ENCODE measurements around the gene MICU1. TPM values are rescaled to one million over a fixed set of nuclear protein-coding genes. Genes with fewer than 3 reads are reported as not detected.

Gene MICU1
- polyA plus RNA-seq, 2 of the 4 experiments (the other 2 are of a cell fraction) = 54.5 to 58.6 TPM

DNA sequence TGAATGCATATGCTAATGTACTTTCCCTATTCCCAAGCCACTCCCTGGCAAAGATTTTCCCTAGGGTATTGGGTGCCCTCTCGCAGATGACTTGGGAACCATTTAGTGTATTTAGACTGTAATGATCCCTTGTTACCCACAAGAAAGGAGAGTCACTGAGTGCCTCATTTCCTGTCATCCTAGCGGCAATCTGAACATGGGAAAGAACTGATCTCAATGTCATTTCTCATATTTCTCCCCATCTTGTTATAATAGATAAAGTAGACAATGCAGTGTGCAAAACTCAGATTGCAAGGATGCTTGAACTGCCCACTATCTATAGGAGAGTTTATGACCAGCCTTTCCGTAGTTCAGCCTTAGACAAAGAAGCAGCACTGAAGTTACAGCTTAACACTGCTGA lies 123.3 kb downstream of the MICU1 start:
- ChIA-PET CTCF (no interaction called here), POLR2A (no interaction called here)
- DNase-seq (ENCODE audit: low read depth in 1 of 2, low spot score in 1 of 2) = no peak
- Histone ChIP-seq H3K27ac (no peak overlapping the region), H3K4me1 (no peaks in the 10 kb centered on the region), H3K9me3 (peaks cover 12% of the 10 kb centered on the region; the same call in 1 of the 3 replicates), H3K4me2 (no peak overlapping the region), H3K4me3 (no peak overlapping the region)
- 89% methylated on average over 3 of the region's 3 CpGs for WGBS (ENCODE audit: missing lambda C conversion rate)
- no peak for FAIRE-seq
- TF ChIP-seq CBX2 (IDR thresholded peaks at IDR 0.05; ENCODE audit: borderline replicate concordance, low read depth) = no peak
- TF ChIP-seq NPAS2 (CRISPR knock-in tag; IDR thresholded peaks at IDR 0.05; ENCODE audit: borderline replicate concordance) = no peak
- no peak for TF ChIP-seq FOSL2 (IDR thresholded peaks at IDR 0.05)
- no peak for TF ChIP-seq FOSL2 (CRISPR knock-in tag; IDR thresholded peaks at IDR 0.05)
- no peak for TF ChIP-seq HOXA7 (CRISPR knock-in tag; IDR thresholded peaks at IDR 0.05)
- no peak for TF ChIP-seq SREBF2 (IDR thresholded peaks at IDR 0.05)
- TF ChIP-seq, protein P1, sequence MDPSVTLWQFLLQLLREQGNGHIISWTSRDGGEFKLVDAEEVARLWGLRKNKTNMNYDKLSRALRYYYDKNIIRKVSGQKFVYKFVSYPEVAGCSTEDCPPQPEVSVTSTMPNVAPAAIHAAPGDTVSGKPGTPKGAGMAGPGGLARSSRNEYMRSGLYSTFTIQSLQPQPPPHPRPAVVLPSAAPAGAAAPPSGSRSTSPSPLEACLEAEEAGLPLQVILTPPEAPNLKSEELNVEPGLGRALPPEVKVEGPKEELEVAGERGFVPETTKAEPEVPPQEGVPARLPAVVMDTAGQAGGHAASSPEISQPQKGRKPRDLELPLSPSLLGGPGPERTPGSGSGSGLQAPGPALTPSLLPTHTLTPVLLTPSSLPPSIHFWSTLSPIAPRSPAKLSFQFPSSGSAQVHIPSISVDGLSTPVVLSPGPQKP (IDR thresholded peaks at IDR 0.05; ENCODE audit: low read depth, low read length) = no peak
- TF ChIP-seq, protein P2, sequence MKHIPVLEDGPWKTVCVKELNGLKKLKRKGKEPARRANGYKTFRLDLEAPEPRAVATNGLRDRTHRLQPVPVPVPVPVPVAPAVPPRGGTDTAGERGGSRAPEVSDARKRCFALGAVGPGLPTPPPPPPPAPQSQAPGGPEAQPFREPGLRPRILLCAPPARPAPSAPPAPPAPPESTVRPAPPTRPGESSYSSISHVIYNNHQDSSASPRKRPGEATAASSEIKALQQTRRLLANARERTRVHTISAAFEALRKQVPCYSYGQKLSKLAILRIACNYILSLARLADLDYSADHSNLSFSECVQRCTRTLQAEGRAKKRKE (CRISPR knock-in tag; IDR thresholded peaks at IDR 0.05; ENCODE audit: low read depth) = no peak
- ATAC-seq = no peak

DNA sequence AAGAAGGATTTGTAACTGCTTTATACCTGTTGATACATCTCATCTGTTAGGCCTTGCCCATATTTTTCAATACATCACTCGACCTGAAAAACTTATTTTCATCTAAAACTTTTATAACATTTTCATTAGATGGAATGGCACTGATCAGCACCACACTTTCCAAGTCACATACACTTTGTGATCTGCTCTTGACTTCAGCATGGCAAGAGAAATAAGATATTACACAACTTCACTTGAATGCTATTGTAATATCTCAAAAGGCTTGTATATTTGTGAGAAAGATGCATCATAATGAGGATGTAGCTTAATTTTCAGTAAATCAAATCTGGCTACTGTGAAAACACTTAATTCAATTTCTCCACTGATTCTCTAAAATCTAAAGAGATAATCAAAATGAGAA lies 126.2 kb downstream of the MICU1 start:
- ChIA-PET POLR2A (no interaction called here), CTCF (no interaction called here)
- DNase-seq (ENCODE audit: low read depth in 1 of 2, low spot score in 1 of 2) = no peak
- Histone ChIP-seq H3K9me3 (peaks cover 11% of the 10 kb centered on the region; the same call in 1 of the 3 replicates), H3K4me2 (no peak overlapping the region), H3K4me3 (no peak overlapping the region), H3K27ac (no peak overlapping the region), H3K4me1 (no peaks in the 10 kb centered on the region)
- ATAC-seq = no peak
- WGBS (ENCODE audit: missing lambda C conversion rate) = 46% methylated on average over 1 of the region's 1 CpG
- no peak for FAIRE-seq
- TF ChIP-seq RNF2 (IDR thresholded peaks at IDR 0.05; ENCODE audit: borderline replicate concordance, low read depth) (no peak), JUN (IDR thresholded peaks at IDR 0.05) (no peak), HDAC2 (IDR thresholded peaks at IDR 0.05) (no peak), BHLHE40 (IDR thresholded peaks at IDR 0.05; ENCODE audit: low read depth, low read length) (no peak), RAD21 (conservative IDR thresholded peaks at IDR 0.05 in 1 of 2, IDR thresholded peaks at IDR 0.05 in 1 of 2) (no peak), SREBF2 (IDR thresholded peaks at IDR 0.05) (no peak), CHD4 (IDR thresholded peaks at IDR 0.05; ENCODE audit: borderline replicate concordance) (no peak), EHF (CRISPR knock-in tag; IDR thresholded peaks at IDR 0.05) (no peak), ESRRA (IDR thresholded peaks at IDR 0.05; ENCODE audit: borderline replicate concordance, low read length) (no peak), TP53 (CRISPR knock-in tag; IDR thresholded peaks at IDR 0.05) (no peak), RARB (CRISPR knock-in tag; IDR thresholded peaks at IDR 0.05) (no peak)
- TF ChIP-seq, protein P1 (IDR thresholded peaks at IDR 0.05; ENCODE audit: low read depth, low read length) = no peak
- TF ChIP-seq, protein P2 (CRISPR knock-in tag; IDR thresholded peaks at IDR 0.05; ENCODE audit: low read depth) = no peak

DNA sequence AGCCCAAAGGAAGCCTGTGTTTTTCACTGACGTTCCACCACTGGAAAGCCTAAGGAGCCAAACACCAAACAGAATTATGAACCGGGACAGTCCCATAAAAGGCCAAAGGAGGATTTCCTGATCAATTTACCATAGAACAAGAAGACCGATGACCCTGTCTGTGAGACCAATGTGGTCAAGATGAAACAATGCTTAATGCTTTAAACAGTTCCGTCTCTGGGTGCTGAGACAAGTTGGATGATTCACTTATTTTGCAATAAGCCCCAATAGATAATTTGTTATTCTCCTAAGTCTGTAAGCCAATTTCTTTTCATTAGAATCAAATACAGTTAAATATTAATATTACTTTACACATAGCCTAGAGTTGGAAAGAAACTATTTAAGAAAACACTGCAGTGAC lies 134.9 kb downstream of the MICU1 start:
- ChIA-PET CTCF (no interaction called here), POLR2A (no interaction called here)
- H3K4me3 ChIP-seq = no peak overlapping the region
- no peak overlapping the region for H3K4me2 ChIP-seq
- no peak for TF ChIP-seq CHD4 (IDR thresholded peaks at IDR 0.05; ENCODE audit: borderline replicate concordance)
- TF ChIP-seq, protein P3, sequence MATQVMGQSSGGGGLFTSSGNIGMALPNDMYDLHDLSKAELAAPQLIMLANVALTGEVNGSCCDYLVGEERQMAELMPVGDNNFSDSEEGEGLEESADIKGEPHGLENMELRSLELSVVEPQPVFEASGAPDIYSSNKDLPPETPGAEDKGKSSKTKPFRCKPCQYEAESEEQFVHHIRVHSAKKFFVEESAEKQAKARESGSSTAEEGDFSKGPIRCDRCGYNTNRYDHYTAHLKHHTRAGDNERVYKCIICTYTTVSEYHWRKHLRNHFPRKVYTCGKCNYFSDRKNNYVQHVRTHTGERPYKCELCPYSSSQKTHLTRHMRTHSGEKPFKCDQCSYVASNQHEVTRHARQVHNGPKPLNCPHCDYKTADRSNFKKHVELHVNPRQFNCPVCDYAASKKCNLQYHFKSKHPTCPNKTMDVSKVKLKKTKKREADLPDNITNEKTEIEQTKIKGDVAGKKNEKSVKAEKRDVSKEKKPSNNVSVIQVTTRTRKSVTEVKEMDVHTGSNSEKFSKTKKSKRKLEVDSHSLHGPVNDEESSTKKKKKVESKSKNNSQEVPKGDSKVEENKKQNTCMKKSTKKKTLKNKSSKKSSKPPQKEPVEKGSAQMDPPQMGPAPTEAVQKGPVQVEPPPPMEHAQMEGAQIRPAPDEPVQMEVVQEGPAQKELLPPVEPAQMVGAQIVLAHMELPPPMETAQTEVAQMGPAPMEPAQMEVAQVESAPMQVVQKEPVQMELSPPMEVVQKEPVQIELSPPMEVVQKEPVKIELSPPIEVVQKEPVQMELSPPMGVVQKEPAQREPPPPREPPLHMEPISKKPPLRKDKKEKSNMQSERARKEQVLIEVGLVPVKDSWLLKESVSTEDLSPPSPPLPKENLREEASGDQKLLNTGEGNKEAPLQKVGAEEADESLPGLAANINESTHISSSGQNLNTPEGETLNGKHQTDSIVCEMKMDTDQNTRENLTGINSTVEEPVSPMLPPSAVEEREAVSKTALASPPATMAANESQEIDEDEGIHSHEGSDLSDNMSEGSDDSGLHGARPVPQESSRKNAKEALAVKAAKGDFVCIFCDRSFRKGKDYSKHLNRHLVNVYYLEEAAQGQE (IDR thresholded peaks at IDR 0.05) = no peak
- TF ChIP-seq, protein P4, sequence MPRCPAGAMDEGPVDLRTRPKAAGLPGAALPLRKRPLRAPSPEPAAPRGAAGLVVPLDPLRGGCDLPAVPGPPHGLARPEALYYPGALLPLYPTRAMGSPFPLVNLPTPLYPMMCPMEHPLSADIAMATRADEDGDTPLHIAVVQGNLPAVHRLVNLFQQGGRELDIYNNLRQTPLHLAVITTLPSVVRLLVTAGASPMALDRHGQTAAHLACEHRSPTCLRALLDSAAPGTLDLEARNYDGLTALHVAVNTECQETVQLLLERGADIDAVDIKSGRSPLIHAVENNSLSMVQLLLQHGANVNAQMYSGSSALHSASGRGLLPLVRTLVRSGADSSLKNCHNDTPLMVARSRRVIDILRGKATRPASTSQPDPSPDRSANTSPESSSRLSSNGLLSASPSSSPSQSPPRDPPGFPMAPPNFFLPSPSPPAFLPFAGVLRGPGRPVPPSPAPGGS (IDR thresholded peaks at IDR 0.05) = no peak
- TF ChIP-seq FOSL2 (IDR thresholded peaks at IDR 0.05) = no peak
- TF ChIP-seq FOSL2 (CRISPR knock-in tag; IDR thresholded peaks at IDR 0.05) = no peak
- H3K27ac ChIP-seq = no peak overlapping the region
- ATAC-seq (no peak), DNase-seq (ENCODE audit: low read depth in 1 of 2, low spot score in 1 of 2) (no peak), FAIRE-seq (no peak)
- WGBS (ENCODE audit: missing lambda C conversion rate) = 77% methylated on average over 4 of the region's 4 CpGs
- no peaks in the 10 kb centered on the region for H3K4me1 ChIP-seq
- no peaks in the 10 kb centered on the region for H3K9me3 ChIP-seq

All from A549 (cell line).